Measurements from ENCODE around the gene ZNF335. TPM values are rescaled to one million over a fixed set of nuclear protein-coding genes. Genes with fewer than 3 reads are reported as not detected.

ZNF335 gene
- total and polyA plus RNA-seq, 2 of the 13 experiments (the other 11 are each of a cell fraction or from before 2014, with no cell fraction given) = 9.7 to 13.7 TPM

DNA sequence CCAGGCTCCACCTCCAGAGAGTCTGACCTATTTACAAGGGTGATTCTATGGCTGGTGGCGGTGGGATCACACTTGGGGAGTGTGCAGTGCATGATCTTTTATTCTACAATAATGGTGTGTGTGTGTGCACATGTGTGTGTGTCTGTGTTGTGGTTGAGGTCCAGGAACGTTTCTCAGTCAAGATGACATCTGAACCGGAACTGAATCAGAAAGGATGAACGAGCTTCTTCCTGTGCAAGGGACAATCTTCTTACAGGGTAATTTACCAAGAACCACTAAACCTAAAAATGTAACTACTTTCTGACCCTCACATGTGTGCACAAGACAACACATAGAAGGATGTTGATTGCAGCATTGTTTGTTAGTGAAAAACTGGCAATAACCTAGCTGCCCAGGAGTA lies 45.3 kb upstream of the ZNF335 start:
- no peaks in the 10 kb centered on the region for H3K79me2 ChIP-seq (ENCODE audit: insufficient read depth, low read length)
- WGBS (ENCODE audit: low lambda C conversion rate) = 57% methylated on average over 4 of the region's 4 CpGs
- BruUV-seq (replicated peaks) = no TSS peak
- peak; percentile 43; the same call in 1 of the 2 replicates for TF ChIP-seq NR2C2 (CRISPR knock-in tag; IDR thresholded peaks at IDR 0.05; ENCODE audit: borderline replicate concordance)
- TF ChIP-seq PATZ1 (CRISPR knock-in tag; IDR thresholded peaks at IDR 0.05) = no peak
- peaks cover 7% of the 10 kb centered on the region; the same call in 1 of the 2 replicates for H4K20me1 ChIP-seq (ENCODE audit: insufficient read depth, low read length)
- no peaks in the 10 kb centered on the region for H3K36me3 ChIP-seq (replicated peaks in 1 of 2; ENCODE audit: control insufficient read depth in 1 of 2, insufficient read depth in 2 of 2, low read length in 2 of 2)
- peaks cover 67% of the 10 kb centered on the region for H3K4me1 ChIP-seq (ENCODE audit: insufficient read depth, low read length)
- no peak overlapping the region for H2AFZ ChIP-seq (ENCODE audit: low read length)
- FAIRE-seq = no peak
- H3K4me3 ChIP-seq (replicated peaks in 1 of 3; ENCODE audit: insufficient read depth in 1 of 3, low read depth in 2 of 3, low read length in 3 of 3) = no peak overlapping the region
- in situ Hi-C loops (cut with HindIII; ENCODE audit: extremely low pct_ligation_motif_present, low pct_unique_long_range_greater_than_20kb) = no loop called here
- no peak overlapping the region for H3K9ac ChIP-seq (ENCODE audit: insufficient read depth, low read depth, low read length)
- H3K9me3 ChIP-seq (ENCODE audit: low read length) = no peaks in the 10 kb centered on the region
- no peak for ATAC-seq
- no peak overlapping the region for H3K4me2 ChIP-seq (ENCODE audit: low read depth, low read length)
- CTCF ChIA-PET (ENCODE audit: low intra/inter-chr PET ratio, low total read pairs) = no interaction called here
- intact Hi-C loops (cut with micrococcal nuclease; ENCODE audit: unreplicated experiment) = no loop called here
- H3K27me3 ChIP-seq (ENCODE audit: control insufficient read depth in 1 of 2, insufficient read depth in 2 of 2, low read length in 2 of 2) = peaks cover 5 to 16% of the 10 kb centered on the region in 2 experiments; a peak in 3 of 5 replicates
- no peak overlapping the region for H3K27ac ChIP-seq (ENCODE audit: extremely low read length, insufficient read depth, low read length)
- POLR2A ChIA-PET = no interaction called here
- no peak for DNase-seq (ENCODE audit: low spot score)

GRCh38 chr20:46014517-46015396 lies 42.8 kb upstream of the ZNF335 start:
- no TSS peak for BruUV-seq (replicated peaks)
- TF ChIP-seq GATA4 (IDR thresholded peaks at IDR 0.05; ENCODE audit: borderline replicate concordance, low read depth) (no peak), ZNF746 (CRISPR knock-in tag; IDR thresholded peaks at IDR 0.05) (peak; percentile 77; the same call in 1 of the 2 replicates), ZNF142 (CRISPR knock-in tag; IDR thresholded peaks at IDR 0.05) (0 out of 2 replicates have a peak, but pooled peaks have one; percentile 23), MIER2 (CRISPR knock-in tag; IDR thresholded peaks at IDR 0.05) (no peak)

More at GRCh38 chr20:46014517-46015396, 42.8 kb upstream of the ZNF335 start:
- POLR2A ChIA-PET = interaction anchor here (1.7 kb wide), 1 partner anchor 74 kb away, joined by 6 read pairs; no protein-coding TSS in a partner anchor
- FAIRE-seq = peak; percentile 73
- peak; percentile 36 for ATAC-seq
- Histone ChIP-seq H3K4me1 (ENCODE audit: insufficient read depth, low read length) (peaks cover 58% of the 10 kb centered on the region), H3K9ac (ENCODE audit: insufficient read depth, low read depth, low read length) (no peak overlapping the region), H3K36me3 (replicated peaks in 1 of 2; ENCODE audit: control insufficient read depth in 1 of 2, insufficient read depth in 2 of 2, low read length in 2 of 2) (no peaks in the 10 kb centered on the region), H2AFZ (ENCODE audit: low read length) (no peak overlapping the region), H3K27ac (ENCODE audit: extremely low read length, insufficient read depth, low read length) (no peak overlapping the region), H3K9me3 (ENCODE audit: low read length) (no peaks in the 10 kb centered on the region), H3K79me2 (ENCODE audit: insufficient read depth, low read length) (no peaks in the 10 kb centered on the region), H3K4me3 (replicated peaks in 1 of 3; ENCODE audit: insufficient read depth in 1 of 3, low read depth in 2 of 3, low read length in 3 of 3) (peak overlapping the region in 1 of 3 experiments; percentile 64; a peak in 2 of 6 replicates), H4K20me1 (ENCODE audit: insufficient read depth, low read length) (peaks cover 7% of the 10 kb centered on the region; the same call in 1 of the 2 replicates), H3K27me3 (ENCODE audit: control insufficient read depth in 1 of 2, insufficient read depth in 2 of 2, low read length in 2 of 2) (peaks cover 21 to 42% of the 10 kb centered on the region in 2 experiments; a peak in 4 of 5 replicates), H3K4me2 (ENCODE audit: low read depth, low read length) (peak overlapping the region; percentile 80)
- in situ Hi-C loops (cut with HindIII; ENCODE audit: extremely low pct_ligation_motif_present, low pct_unique_long_range_greater_than_20kb) = no loop called here
- intact Hi-C loops (cut with micrococcal nuclease; ENCODE audit: unreplicated experiment) = loop anchor here (2.0 to 5.0 kb wide), 2 partner anchors 42 to 72 kb away; partner anchors contain the start of gene ZNF335
- CTCF ChIA-PET (ENCODE audit: low intra/inter-chr PET ratio, low total read pairs) = interaction anchor here (0.6 to 2.8 kb wide), 11 partner anchors 8 to 334 kb away, joined by 3 to 27 read pairs (median 3); partner anchors contain the start of genes NCOA5 and ZNF335
- 23% methylated on average over 7 of the region's 7 CpGs for WGBS (ENCODE audit: low lambda C conversion rate)
- DNase-seq (ENCODE audit: low spot score) = peak; percentile 82

All from HepG2 (cell line).